ENCODE data around the gene S100A2.

- TF ChIP-seq CTCF (conservative IDR thresholded peaks at IDR 0.05; ENCODE audit: low read depth, low read length) (no peak), EZH2 (IDR thresholded peaks at IDR 0.05; ENCODE audit: borderline replicate concordance, low read depth, low read length, poor library complexity, severe bottlenecking) (no peak)
These were observed 31.6 kb upstream of the S100A2 start for GRCh38 chr1:153597206-153597605.

Data from A673 (cell line).